GM21786 (cell line): ENCODE results near the gene LRRC34.

Experiments used
- ATAC-seq: cut with Tn5 transposase; IDR thresholded peaks from one replicate; pipeline ENCODE4 v1.9.1; 2021; ENCODE audit not compliant: unreplicated experiment

Gene LRRC34

DNA sequence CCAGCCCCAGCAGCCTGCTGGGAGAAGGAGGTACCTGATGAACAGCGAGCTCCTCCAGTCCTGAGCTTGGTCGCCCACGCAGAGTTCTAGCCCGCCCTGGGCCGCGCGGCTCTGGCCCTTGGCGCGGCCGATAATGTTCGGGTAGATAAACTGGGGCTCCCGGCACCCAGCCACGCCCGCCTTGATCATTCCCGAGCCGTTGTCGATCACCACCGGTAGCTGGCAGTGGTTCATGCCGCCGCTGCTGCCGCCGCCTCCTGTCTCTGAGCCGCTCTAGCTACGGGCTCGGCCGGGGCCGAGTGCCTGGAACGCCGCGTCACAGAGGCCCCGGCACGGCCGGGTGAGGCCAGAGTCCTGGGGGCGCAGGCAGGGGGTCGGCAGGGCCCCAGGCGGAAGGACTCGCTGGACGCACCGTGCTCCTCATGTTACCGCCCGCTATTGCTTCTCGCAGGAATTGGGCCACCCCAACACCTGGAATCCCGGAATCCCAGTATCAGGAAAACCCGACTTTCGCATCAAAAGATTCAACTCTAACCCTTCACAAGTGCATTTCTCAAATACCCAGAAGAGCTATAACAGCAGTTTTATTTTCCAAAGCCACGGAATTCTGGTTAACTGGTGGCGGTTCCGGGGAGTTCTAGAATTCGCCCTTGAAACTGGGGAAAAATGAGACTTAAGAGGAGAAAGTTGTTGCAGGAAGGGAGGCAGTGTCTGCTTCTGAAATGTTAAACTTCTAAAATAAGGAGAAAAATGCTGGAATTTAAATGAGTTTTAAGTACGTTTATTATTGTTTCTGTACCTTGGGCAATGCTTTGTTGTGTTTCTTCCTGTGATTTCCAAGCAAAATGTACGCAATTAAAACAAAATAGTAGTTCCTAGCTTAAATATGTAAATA, 43.2 kb downstream of the LRRC34 start, which contains the start of gene ACTRT3:
Gene ACTRT3, minus strand, starts transcription at position 275 of the 895 bp plus-strand sequence. Its CDS starts 41 bp downstream, at position 234.
- ATAC-seq: peak; percentile 23

DNA sequence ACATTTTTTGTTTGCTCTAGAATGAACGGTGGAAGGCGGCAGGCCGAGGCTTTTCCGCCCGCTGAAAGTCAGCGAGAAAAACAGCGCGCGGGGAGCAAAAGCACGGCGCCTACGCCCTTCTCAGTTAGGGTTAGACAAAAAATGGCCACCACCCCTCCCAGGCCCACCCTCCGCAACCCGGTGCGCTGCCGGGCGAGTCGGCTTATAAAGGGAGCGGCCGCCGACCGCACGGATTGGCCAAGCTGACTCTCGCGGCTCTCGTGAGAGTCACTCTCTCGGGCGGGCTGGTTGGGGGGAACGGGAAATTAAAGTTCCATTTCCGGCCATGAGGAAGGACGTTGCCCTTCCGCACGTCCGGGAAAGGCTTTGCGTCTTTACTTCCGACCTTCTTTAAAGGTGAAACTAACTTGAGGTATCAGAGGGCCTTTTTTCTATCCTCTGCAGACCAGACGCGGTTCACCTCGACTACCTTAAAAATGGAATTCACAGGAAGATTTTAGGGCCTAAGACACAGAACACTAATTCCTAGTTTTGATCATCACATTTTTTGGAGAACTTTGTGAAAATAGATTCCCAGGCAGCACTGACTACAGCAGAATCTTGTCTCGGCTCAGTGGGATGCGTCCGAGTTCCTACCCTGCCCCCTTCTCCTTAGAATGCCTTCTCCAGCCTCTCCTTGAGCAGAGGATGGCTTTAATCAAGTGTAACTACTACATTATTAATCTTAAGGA, 47.7 kb downstream of the LRRC34 start, which contains the start of gene TERC:
Gene TERC, minus strand, starts transcription at position 179 of the 731 bp plus-strand sequence.
- ATAC-seq: peak; percentile 71

DNA sequence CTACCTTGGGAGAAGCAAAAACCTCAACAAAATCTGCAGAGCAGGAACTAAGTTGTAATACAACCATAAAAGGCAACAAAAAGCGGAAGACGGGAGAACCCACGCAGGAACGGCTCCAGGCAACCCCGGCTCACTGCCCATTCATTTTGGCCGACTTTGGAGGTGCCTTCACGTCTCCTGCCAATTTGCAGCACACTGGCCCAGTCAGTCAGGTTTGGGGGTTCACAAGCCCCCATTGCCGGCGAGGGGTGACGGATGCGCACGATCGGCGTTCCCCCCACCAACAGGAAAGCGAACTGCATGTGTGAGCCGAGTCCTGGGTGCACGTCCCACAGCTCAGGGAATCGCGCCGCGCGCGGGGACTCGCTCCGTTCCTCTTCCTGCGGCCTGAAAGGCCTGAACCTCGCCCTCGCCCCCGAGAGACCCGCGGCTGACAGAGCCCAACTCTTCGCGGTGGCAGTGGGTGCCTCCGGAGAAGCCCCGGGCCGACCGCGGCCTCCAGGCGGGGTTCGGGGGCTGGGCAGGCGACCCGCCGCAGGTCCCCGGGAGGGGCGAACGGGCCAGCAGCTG, 48.3 kb downstream of the LRRC34 start:
- peak; percentile 29 for ATAC-seq

DNA sequence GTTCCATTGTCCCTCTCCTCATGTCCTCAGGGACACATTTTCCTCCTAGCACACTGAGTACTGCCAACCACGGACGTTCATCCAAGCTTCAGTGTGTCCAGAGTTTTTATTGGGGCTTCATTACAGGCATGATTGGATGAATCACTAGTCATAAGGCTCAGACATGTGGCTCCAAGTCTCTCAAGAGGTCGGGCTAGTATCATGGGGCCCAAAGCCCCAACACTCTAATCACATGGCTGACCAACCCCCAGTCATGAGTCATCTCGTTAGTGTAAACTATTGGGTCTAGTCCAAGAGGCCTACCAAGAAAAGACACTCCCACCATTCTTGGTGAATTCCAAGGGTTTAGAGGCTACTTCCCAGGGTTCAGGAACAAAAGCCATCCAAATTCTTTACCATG, 52.2 kb downstream of the LRRC34 start:
- ATAC-seq: no peak

DNA sequence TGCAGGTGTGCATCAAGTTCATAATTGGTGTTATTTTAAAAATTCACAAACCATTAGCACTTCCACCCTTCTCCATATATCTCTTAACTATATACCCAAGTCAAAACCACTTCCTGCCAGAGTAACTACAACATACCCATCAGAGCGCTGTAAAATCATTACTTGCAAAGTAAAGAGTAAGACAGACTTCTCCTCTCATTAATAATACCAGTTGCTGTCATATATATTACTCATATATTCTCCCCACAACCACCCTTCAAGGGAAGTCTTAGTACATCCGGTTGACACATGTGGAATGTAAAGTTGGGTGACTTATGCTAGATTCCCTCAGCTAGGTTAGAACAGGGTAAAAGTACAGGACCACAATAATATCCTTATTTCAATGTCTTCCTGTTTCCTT, 53.4 kb downstream of the LRRC34 start:
- peak; percentile 52 for ATAC-seq

DNA sequence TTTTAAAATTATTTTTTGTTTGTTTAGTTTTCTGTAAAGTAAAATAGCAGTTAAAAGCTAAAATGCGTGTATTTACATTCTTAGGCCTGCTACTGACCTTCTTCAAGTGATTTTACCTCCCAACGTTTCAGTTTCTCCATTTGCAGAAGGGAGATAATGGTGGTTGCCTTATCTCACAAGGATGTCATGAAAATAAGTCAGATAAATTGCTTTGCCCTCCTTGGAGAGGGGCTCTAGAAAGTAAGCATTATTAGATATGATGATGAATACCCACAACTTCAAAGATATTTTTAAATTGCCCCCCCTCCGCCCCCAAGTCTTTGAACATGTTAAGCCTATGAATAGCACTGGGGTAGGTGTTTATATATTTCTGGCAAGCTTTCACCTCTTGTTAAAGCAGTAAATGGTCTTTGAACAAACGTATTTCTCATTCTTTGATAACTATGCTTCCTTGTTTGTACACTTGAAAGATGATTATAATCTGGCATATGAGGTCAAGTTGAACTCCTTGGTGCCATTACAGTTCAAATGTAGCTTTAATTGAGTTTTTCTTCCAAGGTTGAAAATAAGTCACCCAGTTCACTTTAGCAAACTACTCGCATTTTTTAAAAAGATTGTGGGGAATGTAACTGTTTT, 54.2 kb downstream of the LRRC34 start:
- no peak for ATAC-seq

DNA sequence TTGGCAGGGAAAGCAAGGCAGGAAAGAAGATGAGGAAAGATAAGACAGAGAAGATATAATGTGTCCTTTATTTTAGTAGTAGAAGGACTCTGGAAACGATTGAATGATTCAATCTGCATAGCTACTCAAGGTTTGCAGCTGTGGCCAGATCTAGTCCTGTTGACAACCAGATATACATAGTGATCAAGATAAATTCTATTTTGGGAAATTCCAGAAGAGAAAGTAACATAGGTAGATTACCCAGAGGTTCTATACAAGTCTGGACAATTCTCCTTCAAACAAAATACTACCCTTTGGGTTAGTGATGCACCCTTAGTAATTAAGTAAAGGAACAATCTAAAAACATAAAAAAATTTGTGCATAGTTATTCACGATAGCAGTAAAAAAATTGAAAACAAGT, 57.2 kb downstream of the LRRC34 start:
- no peak for ATAC-seq

DNA sequence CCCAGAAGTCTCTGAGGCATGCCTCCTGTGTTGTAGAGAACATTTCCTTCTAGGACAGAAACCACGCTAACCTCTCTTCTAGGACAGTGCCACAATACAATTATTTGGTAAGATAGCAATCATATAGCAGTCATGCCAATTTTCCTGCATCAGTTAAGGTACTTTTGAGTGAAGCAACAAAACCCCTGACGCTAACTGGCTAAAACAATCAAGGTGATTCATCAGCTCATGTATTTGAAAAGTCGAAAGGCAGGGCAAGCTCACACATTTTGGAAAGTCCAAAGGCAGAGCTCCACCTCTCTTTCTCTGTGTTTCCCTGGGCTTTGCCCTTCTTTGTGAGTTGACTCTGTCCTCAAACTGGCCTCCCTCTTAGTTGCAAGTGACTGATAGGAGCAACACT, 58.0 kb downstream of the LRRC34 start:
- ATAC-seq: no peak

DNA sequence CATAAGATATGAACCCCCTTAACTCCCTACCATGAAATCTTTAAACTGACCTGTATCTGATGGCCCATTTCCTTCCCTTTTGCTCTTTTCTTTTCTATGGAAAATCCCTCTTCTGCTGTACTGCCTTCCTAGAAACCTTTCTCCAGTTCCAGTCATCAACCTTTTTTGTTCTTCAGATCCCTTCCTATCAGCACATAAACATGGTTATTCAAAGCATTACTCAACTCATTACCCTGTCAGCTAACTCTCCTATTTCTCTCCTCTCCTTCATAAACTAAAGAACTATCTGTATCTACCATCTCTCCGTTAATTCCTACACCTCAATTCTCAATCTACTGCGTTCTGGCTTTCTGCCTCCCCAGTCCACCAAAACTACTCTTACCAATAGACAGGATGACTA, 60.8 kb downstream of the LRRC34 start:
- no peak for ATAC-seq

DNA sequence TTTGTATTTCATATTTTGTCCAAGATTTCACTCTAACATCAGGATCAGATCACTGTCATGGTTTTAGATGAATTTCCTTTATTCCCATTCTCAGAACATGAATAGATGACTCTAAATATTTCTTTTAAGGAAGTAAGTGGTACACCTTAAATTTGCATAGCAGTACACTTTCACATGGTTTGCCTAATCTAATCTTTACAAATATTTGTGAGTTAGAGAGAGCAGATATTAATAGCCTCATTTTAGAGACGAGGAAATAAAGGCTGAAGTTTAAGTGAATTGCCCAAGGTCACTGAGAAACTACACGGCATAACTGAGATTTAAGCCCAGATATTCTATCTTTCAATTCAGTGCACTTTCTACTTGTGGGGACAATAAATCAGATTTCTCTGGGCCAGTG, 62.0 kb downstream of the LRRC34 start:
- ATAC-seq: no peak

DNA sequence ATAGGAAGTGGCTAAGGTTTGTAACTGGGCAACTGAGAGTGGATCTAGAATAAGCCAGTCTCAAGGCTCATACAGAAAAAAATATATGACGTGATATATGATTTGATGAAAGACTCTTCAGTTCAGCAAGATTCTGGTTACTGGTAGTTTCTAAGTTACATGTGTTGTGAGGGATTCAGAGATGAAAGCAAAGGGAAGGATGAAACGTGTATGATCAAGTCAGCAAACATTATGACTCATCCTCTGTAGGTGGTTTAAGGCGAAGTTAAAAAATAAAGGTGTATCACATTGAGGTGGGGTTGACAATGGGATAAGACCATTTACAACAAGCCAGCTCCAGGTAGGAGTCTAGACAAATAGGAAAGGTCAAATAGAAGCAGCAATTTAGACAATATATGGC, 64.0 kb downstream of the LRRC34 start:
- no peak for ATAC-seq

DNA sequence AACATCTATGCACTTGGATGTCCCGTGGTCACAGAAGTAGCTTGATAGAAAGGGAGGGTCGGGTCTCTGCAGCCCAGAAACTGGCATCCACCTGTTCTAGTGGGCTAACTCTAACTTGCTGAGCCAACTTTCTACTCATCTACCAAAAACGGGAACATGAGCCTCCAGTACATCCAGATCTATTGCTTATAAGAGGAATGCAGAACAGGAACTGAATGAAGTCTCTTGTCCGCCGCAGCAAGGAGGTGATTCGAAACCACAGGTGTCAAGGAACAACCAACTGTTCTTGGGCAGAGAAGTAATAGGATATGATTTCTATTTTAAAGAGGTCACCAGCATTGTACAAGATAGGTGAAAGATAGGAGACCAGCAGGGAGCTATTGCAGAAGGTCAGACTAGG, 65.8 kb downstream of the LRRC34 start:
- ATAC-seq: no peak

DNA sequence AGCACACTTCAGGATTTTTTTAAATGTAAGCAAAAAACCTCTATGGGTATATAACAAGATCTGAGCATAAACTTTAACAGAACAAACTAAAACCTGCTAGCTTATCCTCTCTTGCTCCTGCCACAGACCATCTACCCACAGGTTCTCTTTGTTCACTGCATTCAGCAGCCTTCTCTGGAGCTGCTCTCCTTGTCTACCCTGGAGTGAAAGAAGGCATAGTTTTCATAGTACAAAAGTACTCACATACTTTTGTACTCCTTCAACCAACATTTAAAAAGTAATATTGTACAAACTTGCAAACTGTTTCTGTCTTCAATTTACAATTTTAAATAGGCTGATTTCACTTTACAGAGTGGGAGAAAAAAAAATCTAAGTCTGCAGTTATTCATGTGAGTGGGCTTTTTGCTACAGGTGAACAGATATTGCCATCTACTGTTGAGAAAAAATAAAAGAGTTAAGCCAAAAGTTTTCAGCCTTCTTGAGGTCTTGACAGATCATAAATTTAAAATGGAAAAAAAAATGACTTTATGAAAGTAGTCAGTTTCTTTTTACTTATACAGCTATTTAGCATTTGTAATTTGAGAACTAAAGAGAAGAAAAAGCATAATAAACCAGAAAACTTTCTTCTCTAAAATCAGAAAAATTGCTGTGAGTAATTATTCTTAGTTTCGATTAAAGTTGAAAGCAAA, 68.2 kb downstream of the LRRC34 start:
- ATAC-seq: no peak
